Sigmoid colon (tissue), 7 donors: Measurements from ENCODE around the gene ZNF48. TPM values are rescaled to one million over a fixed set of nuclear protein-coding genes. Genes with fewer than 3 reads are reported as not detected.

Experiments used
- DNase-seq: peaks from one replicate; pipeline ENCODE4 v3.0.0-alpha.2; 2019
- H3K27ac ChIP-seq, 4 donors: fragments of 200-600 bp; sonication (generic); one replicate each; pipeline ENCODE4 v1.5.1; 2016 to 2019; ENCODE audit warnings: mild to moderate bottlenecking in 1 of 4
- H3K27me3 ChIP-seq, 3 donors: fragments of 200-600 bp; sonication (generic); one replicate each; pipeline ENCODE4 v1.5.1; 2019; ENCODE audit warnings: mild to moderate bottlenecking in 1 of 3
- H3K36me3 ChIP-seq, 4 donors: fragments of 200-600 bp; sonication (generic); one replicate each; pipeline ENCODE4 v1.5.1; 2016 to 2019
- H3K4me1 ChIP-seq, 4 donors: fragments of 200-600 bp; sonication (generic); one replicate each; pipeline ENCODE4 v1.5.1; 2017 to 2019
- H3K4me3 ChIP-seq, 4 donors: fragments of 200-600 bp; sonication (generic); one replicate each; pipeline ENCODE4 v1.5.1; 2017 to 2019; ENCODE audit warnings: mild to moderate bottlenecking in 2 of 4, moderate library complexity in 1 of 4
- H3K9me3 ChIP-seq, 4 donors: fragments of 200-600 bp in 3 of 4; sonication (generic) in 3 of 4; one replicate each; pipeline versions ENCODE4 v1.5.1 to v1.6.1; 2013 to 2019
- CTCF ChIP-seq, 4 experiments: fragments of 450-650 bp in 3 of 4; fragments of 200-600 bp in 1 of 4; IDR thresholded peaks; one replicate each; pipeline ENCODE4 v1.5.1; 2016 to 2019; ENCODE audit warnings: antibody characterized with exemption in 4 of 4, mild to moderate bottlenecking in 3 of 4, moderate library complexity in 2 of 4
- EP300 ChIP-seq, 4 donors: sonication (generic); formaldehyde crosslinking; IDR thresholded peaks; one replicate each; pipeline ENCODE4 v1.6.1; 2017; ENCODE audit warnings: antibody characterized with exemption in 4 of 4
- POLR2A ChIP-seq, 2 donors: fragments of 450-650 bp; IDR thresholded peaks; one replicate each; pipeline ENCODE4 v1.6.1; 2016; ENCODE audit warnings: antibody characterized with exemption in 2 of 2, mild to moderate bottlenecking in 2 of 2, moderate library complexity in 2 of 2
- POLR2AphosphoS5 ChIP-seq, 4 donors: sonication (generic); formaldehyde crosslinking; IDR thresholded peaks; one replicate each; pipeline ENCODE4 v1.6.1; 2017; ENCODE audit warnings: antibody characterized with exemption in 4 of 4
- WGBS, 2 donors: extraction: QIAGEN DNeasy Blood & Tissue Kit; methylation state at CpG; one replicate each; pipeline ENCODE4 v1.1.7; 2013; 5-methylcytosine and 5-hydroxymethylcytosine counted together
- intact Hi-C: fragments of 100-400 bp; cut with DNase I; formaldehyde crosslinking; loops from one replicate; pipeline ENCODE4 v1.15.1; 2023
- polyA plus RNA-seq, 3 donors: library from polyadenylated mRNA; stranded (reverse); fragments of 200-250 nt; gene quantifications; one replicate each; pipeline ENCODE4 v1.2.3, GENCODE V29; 2013
- total RNA-seq, 4 donors: library from RNA; depleted of rRNA; stranded (reverse); fragments of >200 nt; gene quantifications; one replicate each; pipeline ENCODE4 v1.1.0, GENCODE V29; 2016
- donor health status: healthy with polysubstance abuse.
- donor health status: Bipolar disorder and iron deficiency.
- donor health status: healthy.

ZNF48 gene
- total and polyA plus RNA-seq, 7 donors = 2.4 to 12.8 (median 8.1) TPM

GRCh38 chr16:30417529-30418349 is 22.5 kb downstream of the ZNF48 start:
- no peaks in the 10 kb centered on the region for H3K9me3 ChIP-seq
- WGBS, 2 donors = 1 to 2% methylated on average over 140 of the region's 140 CpGs
- H3K27ac ChIP-seq = peak overlapping the region; percentile 83 to 89 (median 88)
- peak; percentile 92 for DNase-seq
- H3K36me3 ChIP-seq = peaks cover 0 to 19% (median under 1%) of the 10 kb centered on the region in 4 donors
- H3K4me3 ChIP-seq = peak overlapping the region; percentile 33 to 72 (median 57)
- H3K27me3 ChIP-seq = no peaks in the 10 kb centered on the region
- TF ChIP-seq POLR2A (IDR thresholded peaks at IDR 0.05) (no peak), POLR2AphosphoS5 (IDR thresholded peaks at IDR 0.05) (peak; percentile 15 to 41 (median 30)), CTCF (IDR thresholded peaks at IDR 0.05) (peak in 1 of 4 experiments; percentile 26)
- peaks cover 0 to 14% (median 12%) of the 10 kb centered on the region in 4 donors for H3K4me1 ChIP-seq
- intact Hi-C loops = no loop called here

- 32 to 58% methylated on average over 31 of the region's 31 CpGs for WGBS, 2 donors
- no peaks in the 10 kb centered on the region for H3K9me3 ChIP-seq
- intact Hi-C loops = no loop called here
- no peak for TF ChIP-seq POLR2A (IDR thresholded peaks at IDR 0.05)
- TF ChIP-seq EP300 (IDR thresholded peaks at IDR 0.05) = no peak
- no peak for TF ChIP-seq CTCF (IDR thresholded peaks at IDR 0.05)
- no peak for TF ChIP-seq POLR2AphosphoS5 (IDR thresholded peaks at IDR 0.05)
- H3K27ac ChIP-seq = peak overlapping the region; percentile 83 to 89 (median 88)
- H3K27me3 ChIP-seq = no peaks in the 10 kb centered on the region
- no peak for DNase-seq
- H3K36me3 ChIP-seq = peaks cover 0 to 19% (median 3%) of the 10 kb centered on the region in 4 donors
- peaks cover 0 to 14% (median 12%) of the 10 kb centered on the region in 4 donors for H3K4me1 ChIP-seq
- H3K4me3 ChIP-seq = peak overlapping the region; percentile 33 to 72 (median 57)
Observed at GRCh38 chr16:30418350-30419181, 23.3 kb downstream of the ZNF48 start.

- intact Hi-C loops = no loop called here
- peaks cover 0 to 14% (median 12%) of the 10 kb centered on the region in 4 donors for H3K4me1 ChIP-seq
Observed at GRCh38 chr16:30421010-30421409, 25.8 kb downstream of the ZNF48 start.

GRCh38 chr16:30428055-30428454 is 32.8 kb downstream of the ZNF48 start:
- Histone ChIP-seq H3K36me3 (peaks cover 0 to 25% (median 4%) of the 10 kb centered on the region in 4 donors), H3K4me1 (peaks cover 0 to 21% (median 16%) of the 10 kb centered on the region in 4 donors), H3K27me3 (no peaks in the 10 kb centered on the region), H3K27ac (peak overlapping the region in 1 of 4 donors; percentile 83), H3K4me3 (no peak overlapping the region), H3K9me3 (no peaks in the 10 kb centered on the region)
- intact Hi-C loops = no loop called here
- DNase-seq = no peak
- 86 to 94% methylated on average over 4 of the region's 4 CpGs for WGBS, 2 donors
- no peak for TF ChIP-seq EP300 (IDR thresholded peaks at IDR 0.05)
- no peak for TF ChIP-seq POLR2AphosphoS5 (IDR thresholded peaks at IDR 0.05)
- no peak for TF ChIP-seq POLR2A (IDR thresholded peaks at IDR 0.05)
- TF ChIP-seq CTCF (IDR thresholded peaks at IDR 0.05) = no peak

More at GRCh38 chr16:30421010-30421409, 25.8 kb downstream of the ZNF48 start:
- Histone ChIP-seq H3K27ac (no peak overlapping the region), H3K36me3 (peaks cover 0 to 27% (median 7%) of the 10 kb centered on the region in 4 donors), H3K4me3 (no peak overlapping the region), H3K27me3 (no peaks in the 10 kb centered on the region), H3K9me3 (no peaks in the 10 kb centered on the region)
- no peak for DNase-seq
- 64 to 74% methylated on average over 5 of the region's 5 CpGs for WGBS, 2 donors
- TF ChIP-seq POLR2AphosphoS5 (IDR thresholded peaks at IDR 0.05) (no peak), CTCF (IDR thresholded peaks at IDR 0.05) (no peak)
